H1 (cell line): ENCODE measurements around the gene VWA7.
A peak's percentile ranks its signal among the peaks of the same experiment; 100 is the strongest.

Source experiments
- EP300 ChIP-seq, 2 experiments: IDR thresholded peaks; 1 replicate in 1 of 2; 2 replicates in 1 of 2; pipeline ENCODE4 v1.6.1; 2011 to 2012; ENCODE audit warnings: low read depth in 2 of 2, low read length in 2 of 2, mild to moderate bottlenecking in 2 of 2, borderline replicate concordance in 1 of 2, inconsistent platforms in 1 of 2, moderate library complexity in 1 of 2
- EZH2 ChIP-seq: fragments of 200-600 bp; sonication (generic); IDR thresholded peaks from 2 replicates; pipeline ENCODE4 v1.7.1; 2012; ENCODE audit warnings: low read depth, mild to moderate bottlenecking, moderate library complexity, low read length, inconsistent platforms; ENCODE audit not compliant: severe bottlenecking
- JUN ChIP-seq: IDR thresholded peaks from 2 replicates; pipeline ENCODE4 v1.6.1; 2011; ENCODE audit warnings: low read depth, mild to moderate bottlenecking, improper control_type of control experiment, low read length
- POLR2A ChIP-seq, 2 experiments: IDR thresholded peaks; 1 replicate in 1 of 2; 2 replicates in 1 of 2; pipeline ENCODE4 v1.6.1; 2011; ENCODE audit warnings: low read depth in 2 of 2, low read length in 2 of 2, mild to moderate bottlenecking in 2 of 2; ENCODE audit errors: control extremely low read depth in 1 of 2
- POU5F1 ChIP-seq: IDR thresholded peaks from 2 replicates; pipeline ENCODE4 v1.6.1; 2011; ENCODE audit warnings: low read depth, mild to moderate bottlenecking, low read length, moderate library complexity
- RAD21 ChIP-seq, 2 experiments: IDR thresholded peaks in 1 of 2; conservative IDR thresholded peaks in 1 of 2; 2 replicates each; pipeline ENCODE4 v1.6.1; 2011; ENCODE audit warnings: low read depth in 2 of 2, low read length in 2 of 2, improper control_type of control experiment in 1 of 2, inconsistent platforms in 1 of 2, mild to moderate bottlenecking in 1 of 2, moderate library complexity in 1 of 2
- RXRA ChIP-seq: IDR thresholded peaks from 2 replicates; pipeline ENCODE4 v1.6.1; 2011; ENCODE audit warnings: low read depth, mild to moderate bottlenecking, low read length, moderate library complexity; ENCODE audit not compliant: insufficient read depth
- SUZ12 ChIP-seq: fragments of 200-600 bp; sonication (generic); IDR thresholded peaks from 2 replicates; pipeline ENCODE4 v1.6.1; 2012; ENCODE audit warnings: mild to moderate bottlenecking, inconsistent platforms, low read length, moderate library complexity, mixed read lengths
- TAF1 ChIP-seq: IDR thresholded peaks from 2 replicates; pipeline ENCODE4 v1.6.1; 2011; ENCODE audit warnings: mild to moderate bottlenecking, low read depth, low read length
- YY1 ChIP-seq: IDR thresholded peaks from 2 replicates; pipeline ENCODE4 v1.6.1; 2011; ENCODE audit warnings: low read depth, mild to moderate bottlenecking, low read length
- TF ChIP-seq, protein P1 (sequence below): IDR thresholded peaks from 2 replicates; pipeline ENCODE4 v1.6.1; 2012; ENCODE audit warnings: low read length, inconsistent platforms
- TF ChIP-seq, protein P2 (sequence below), 3 experiments: IDR thresholded peaks; 1 replicate in 2 of 3; 2 replicates in 1 of 3; pipeline versions ENCODE4 v1.5.1 to v1.6.1; 2011; ENCODE audit warnings: low read length in 3 of 3, mild to moderate bottlenecking in 3 of 3, inconsistent platforms in 2 of 3, low read depth in 1 of 3, moderate library complexity in 1 of 3; ENCODE audit not compliant: insufficient read depth in 1 of 3; ENCODE audit errors: control extremely low read depth in 1 of 3

DNA sequence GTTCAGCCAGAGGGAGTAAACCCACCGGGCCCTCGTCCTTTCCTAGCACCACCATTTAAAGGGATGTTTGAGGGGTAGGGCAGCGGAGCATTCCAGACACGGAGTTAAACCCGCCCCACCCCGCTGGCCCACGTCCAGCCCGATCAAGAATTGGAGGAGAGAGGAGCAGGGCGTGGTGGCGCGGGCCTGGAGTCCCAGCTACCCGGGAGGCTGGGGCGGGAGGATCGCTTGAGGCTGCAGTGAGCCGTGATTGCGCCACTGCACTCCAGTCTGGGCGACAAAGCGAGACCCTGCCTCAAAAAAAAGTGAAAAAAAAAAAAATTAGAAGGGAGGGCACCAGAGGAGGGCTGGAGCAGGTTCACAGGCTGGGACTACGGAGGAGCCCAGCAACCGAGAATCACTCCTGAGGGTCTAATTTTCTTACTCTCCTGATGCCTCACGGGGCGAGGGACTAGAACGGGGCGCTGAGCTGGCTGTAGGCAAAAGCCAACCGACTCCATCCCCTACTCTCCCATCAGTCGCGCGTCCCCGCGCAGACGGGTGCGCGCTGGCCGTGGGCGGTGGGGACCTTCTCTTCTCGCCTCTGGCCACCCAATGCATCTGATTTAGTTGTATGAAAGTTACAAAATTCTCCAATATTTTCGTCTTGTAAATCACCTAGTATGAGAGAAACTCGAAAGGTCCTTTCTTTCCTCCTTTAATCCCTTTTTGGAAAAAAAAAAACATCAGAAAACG lies 44.3 kb upstream of the VWA7 start:
- no peak for TF ChIP-seq EZH2
- TF ChIP-seq, protein P1, sequence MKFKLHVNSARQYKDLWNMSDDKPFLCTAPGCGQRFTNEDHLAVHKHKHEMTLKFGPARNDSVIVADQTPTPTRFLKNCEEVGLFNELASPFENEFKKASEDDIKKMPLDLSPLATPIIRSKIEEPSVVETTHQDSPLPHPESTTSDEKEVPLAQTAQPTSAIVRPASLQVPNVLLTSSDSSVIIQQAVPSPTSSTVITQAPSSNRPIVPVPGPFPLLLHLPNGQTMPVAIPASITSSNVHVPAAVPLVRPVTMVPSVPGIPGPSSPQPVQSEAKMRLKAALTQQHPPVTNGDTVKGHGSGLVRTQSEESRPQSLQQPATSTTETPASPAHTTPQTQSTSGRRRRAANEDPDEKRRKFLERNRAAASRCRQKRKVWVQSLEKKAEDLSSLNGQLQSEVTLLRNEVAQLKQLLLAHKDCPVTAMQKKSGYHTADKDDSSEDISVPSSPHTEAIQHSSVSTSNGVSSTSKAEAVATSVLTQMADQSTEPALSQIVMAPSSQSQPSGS, result no peak
- TF ChIP-seq TAF1, result peak; percentile 52
- peak in 1 of 2 experiments; percentile 74; a peak in 2 of 3 replicates for TF ChIP-seq POLR2A (IDR thresholded peaks at IDR 0.05; ENCODE audit: control extremely low read depth in 1 of 2, low read depth in 2 of 2, low read length in 2 of 2)
- no peak for TF ChIP-seq YY1
- TF ChIP-seq SUZ12, result no peak
- TF ChIP-seq RAD21 (IDR thresholded peaks at IDR 0.05 in 1 of 2, conservative IDR thresholded peaks at IDR 0.05 in 1 of 2; ENCODE audit: low read depth in 2 of 2, low read length in 2 of 2), result no peak
- TF ChIP-seq POU5F1, result no peak
- no peak for TF ChIP-seq JUN
- TF ChIP-seq EP300 (IDR thresholded peaks at IDR 0.05; ENCODE audit: borderline replicate concordance in 1 of 2, low read depth in 2 of 2, low read length in 2 of 2), result no peak
- TF ChIP-seq, protein P2, sequence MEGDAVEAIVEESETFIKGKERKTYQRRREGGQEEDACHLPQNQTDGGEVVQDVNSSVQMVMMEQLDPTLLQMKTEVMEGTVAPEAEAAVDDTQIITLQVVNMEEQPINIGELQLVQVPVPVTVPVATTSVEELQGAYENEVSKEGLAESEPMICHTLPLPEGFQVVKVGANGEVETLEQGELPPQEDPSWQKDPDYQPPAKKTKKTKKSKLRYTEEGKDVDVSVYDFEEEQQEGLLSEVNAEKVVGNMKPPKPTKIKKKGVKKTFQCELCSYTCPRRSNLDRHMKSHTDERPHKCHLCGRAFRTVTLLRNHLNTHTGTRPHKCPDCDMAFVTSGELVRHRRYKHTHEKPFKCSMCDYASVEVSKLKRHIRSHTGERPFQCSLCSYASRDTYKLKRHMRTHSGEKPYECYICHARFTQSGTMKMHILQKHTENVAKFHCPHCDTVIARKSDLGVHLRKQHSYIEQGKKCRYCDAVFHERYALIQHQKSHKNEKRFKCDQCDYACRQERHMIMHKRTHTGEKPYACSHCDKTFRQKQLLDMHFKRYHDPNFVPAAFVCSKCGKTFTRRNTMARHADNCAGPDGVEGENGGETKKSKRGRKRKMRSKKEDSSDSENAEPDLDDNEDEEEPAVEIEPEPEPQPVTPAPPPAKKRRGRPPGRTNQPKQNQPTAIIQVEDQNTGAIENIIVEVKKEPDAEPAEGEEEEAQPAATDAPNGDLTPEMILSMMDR (IDR thresholded peaks at IDR 0.05; ENCODE audit: control extremely low read depth in 1 of 3, insufficient read depth in 1 of 3, low read depth in 1 of 3, low read length in 3 of 3), result no peak
- TF ChIP-seq RXRA, result no peak
